GM18519 (cell line): ENCODE data around the gene NEU2.
"Not testable (repeated sequence)": the region's sequence is repeated elsewhere in the genome, so short reads cannot be mapped to it uniquely, and the experiment has no call there.

ENCODE experiments used
- ATAC-seq: cut with Tn5 transposase; IDR thresholded peaks from one replicate; pipeline ENCODE4 v1.9.1; 2021; ENCODE audit warnings: mild to moderate bottlenecking, moderate library complexity; ENCODE audit not compliant: unreplicated experiment, low FRiP score

NEU2 gene

GRCh38 chr2:233053928-233054784, 21.7 kb downstream of the NEU2 start:
- ATAC-seq: no peak

GRCh38 chr2:233055362-233055761, 22.9 kb downstream of the NEU2 start:
- ATAC-seq: no peak

- no peak for ATAC-seq
Observed at GRCh38 chr2:233056961-233057605, 24.6 kb downstream of the NEU2 start.

GRCh38 chr2:233058717-233059546, 26.5 kb downstream of the NEU2 start:
- no peak for ATAC-seq

GRCh38 chr2:233059547-233059796, 27.0 kb downstream of the NEU2 start:
- no peak for ATAC-seq

GRCh38 chr2:233059797-233060500, 27.5 kb downstream of the NEU2 start, which contains the start of gene INPP5D:
INPP5D (plus strand) TSS chr2:233060342; CDS start chr2:233060479, 137 bp downstream.
- peak; percentile 44 for ATAC-seq

- no peak for ATAC-seq
Observed at GRCh38 chr2:233060501-233060979, 28.1 kb downstream of the NEU2 start.

- no peak for ATAC-seq
Observed at GRCh38 chr2:233060980-233061590, 28.6 kb downstream of the NEU2 start.

- ATAC-seq: no peak
Observed at GRCh38 chr2:233061591-233062450, 29.3 kb downstream of the NEU2 start.

GRCh38 chr2:233062451-233062850, 30.0 kb downstream of the NEU2 start:
- no peak for ATAC-seq

- ATAC-seq: no peak
Observed at GRCh38 chr2:233062946-233063268, 30.4 kb downstream of the NEU2 start.

- peak; percentile 30 for ATAC-seq
Observed at GRCh38 chr2:233063269-233063975, 30.9 kb downstream of the NEU2 start.

- ATAC-seq: no peak
Observed at GRCh38 chr2:233063976-233064411, 31.5 kb downstream of the NEU2 start.

- no peak for ATAC-seq
Observed at GRCh38 chr2:233064530-233065199, 32.2 kb downstream of the NEU2 start.

- not testable (repeated sequence) for ATAC-seq
Observed at GRCh38 chr2:233065200-233065589, 32.7 kb downstream of the NEU2 start.

GRCh38 chr2:233065954-233066470, 33.5 kb downstream of the NEU2 start:
- no peak for ATAC-seq

- ATAC-seq: no peak
Observed at GRCh38 chr2:233068762-233069418, 36.4 kb downstream of the NEU2 start.
